ENCODE data around the gene SDK1.

- TF ChIP-seq, protein P1, sequence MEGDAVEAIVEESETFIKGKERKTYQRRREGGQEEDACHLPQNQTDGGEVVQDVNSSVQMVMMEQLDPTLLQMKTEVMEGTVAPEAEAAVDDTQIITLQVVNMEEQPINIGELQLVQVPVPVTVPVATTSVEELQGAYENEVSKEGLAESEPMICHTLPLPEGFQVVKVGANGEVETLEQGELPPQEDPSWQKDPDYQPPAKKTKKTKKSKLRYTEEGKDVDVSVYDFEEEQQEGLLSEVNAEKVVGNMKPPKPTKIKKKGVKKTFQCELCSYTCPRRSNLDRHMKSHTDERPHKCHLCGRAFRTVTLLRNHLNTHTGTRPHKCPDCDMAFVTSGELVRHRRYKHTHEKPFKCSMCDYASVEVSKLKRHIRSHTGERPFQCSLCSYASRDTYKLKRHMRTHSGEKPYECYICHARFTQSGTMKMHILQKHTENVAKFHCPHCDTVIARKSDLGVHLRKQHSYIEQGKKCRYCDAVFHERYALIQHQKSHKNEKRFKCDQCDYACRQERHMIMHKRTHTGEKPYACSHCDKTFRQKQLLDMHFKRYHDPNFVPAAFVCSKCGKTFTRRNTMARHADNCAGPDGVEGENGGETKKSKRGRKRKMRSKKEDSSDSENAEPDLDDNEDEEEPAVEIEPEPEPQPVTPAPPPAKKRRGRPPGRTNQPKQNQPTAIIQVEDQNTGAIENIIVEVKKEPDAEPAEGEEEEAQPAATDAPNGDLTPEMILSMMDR (IDR thresholded peaks at IDR 0.05): no peak
- TF ChIP-seq POLR2A (IDR thresholded peaks at IDR 0.05): no peak
Measured at GRCh38 chr7:4080954-4081353, 779.9 kb downstream of the SDK1 start.
